ENCODE measurements around the gene BOC. TPM values are rescaled to one million over a fixed set of nuclear protein-coding genes. Genes with fewer than 3 reads are reported as not detected.
A peak's percentile ranks its signal among the peaks of the same experiment; 100 is the strongest.

The BOC gene
- total RNA-seq, 1 donor from 2014 or later = 130 TPM

DNA sequence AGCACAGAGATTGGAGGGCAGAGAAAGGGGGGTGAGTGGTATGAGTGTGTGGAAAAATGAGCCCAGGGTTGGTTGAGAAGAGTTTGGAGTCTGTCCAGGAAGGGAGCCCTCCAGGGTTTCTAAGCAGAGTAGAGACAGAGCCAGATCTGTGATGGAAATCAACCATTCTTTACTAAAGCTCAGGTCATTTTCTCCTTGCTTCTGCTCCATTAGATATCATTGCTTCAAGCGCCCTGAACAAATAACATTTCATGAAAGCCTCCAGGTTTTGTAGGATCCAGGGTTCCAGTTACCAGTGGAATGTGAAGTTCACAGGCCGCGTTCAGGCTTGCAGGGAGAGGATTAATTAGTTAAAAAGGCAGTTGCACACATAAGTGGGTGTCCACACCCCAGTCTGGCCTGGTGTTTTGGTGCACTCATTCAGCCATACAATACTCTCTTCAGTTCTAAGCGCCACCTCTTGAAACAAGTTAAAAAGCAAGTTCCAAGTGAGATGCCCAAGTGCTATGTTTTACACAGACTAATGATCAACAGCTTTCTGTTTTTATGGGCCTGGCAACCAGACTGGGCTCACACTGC is 16.4 kb upstream of the BOC start:
- H3K27ac Mint-ChIP-seq (ENCODE audit: unreplicated experiment) = no peak overlapping the region
- peaks cover 32% of the 10 kb centered on the region for H3K4me1 Mint-ChIP-seq
- peaks cover 5% of the 10 kb centered on the region for H3K36me3 Mint-ChIP-seq (ENCODE audit: low read depth)
- no peak overlapping the region for H3K4me3 Mint-ChIP-seq
- H3K9me3 Mint-ChIP-seq = peaks cover 7% of the 10 kb centered on the region
- no peaks in the 10 kb centered on the region for H3K27me3 Mint-ChIP-seq (ENCODE audit: low read depth)
- TF ChIP-seq, protein P1, sequence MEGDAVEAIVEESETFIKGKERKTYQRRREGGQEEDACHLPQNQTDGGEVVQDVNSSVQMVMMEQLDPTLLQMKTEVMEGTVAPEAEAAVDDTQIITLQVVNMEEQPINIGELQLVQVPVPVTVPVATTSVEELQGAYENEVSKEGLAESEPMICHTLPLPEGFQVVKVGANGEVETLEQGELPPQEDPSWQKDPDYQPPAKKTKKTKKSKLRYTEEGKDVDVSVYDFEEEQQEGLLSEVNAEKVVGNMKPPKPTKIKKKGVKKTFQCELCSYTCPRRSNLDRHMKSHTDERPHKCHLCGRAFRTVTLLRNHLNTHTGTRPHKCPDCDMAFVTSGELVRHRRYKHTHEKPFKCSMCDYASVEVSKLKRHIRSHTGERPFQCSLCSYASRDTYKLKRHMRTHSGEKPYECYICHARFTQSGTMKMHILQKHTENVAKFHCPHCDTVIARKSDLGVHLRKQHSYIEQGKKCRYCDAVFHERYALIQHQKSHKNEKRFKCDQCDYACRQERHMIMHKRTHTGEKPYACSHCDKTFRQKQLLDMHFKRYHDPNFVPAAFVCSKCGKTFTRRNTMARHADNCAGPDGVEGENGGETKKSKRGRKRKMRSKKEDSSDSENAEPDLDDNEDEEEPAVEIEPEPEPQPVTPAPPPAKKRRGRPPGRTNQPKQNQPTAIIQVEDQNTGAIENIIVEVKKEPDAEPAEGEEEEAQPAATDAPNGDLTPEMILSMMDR (conservative IDR thresholded peaks at IDR 0.05) = no peak
- no peak for DNase-seq (ENCODE audit: low read depth, low spot score)

DNA sequence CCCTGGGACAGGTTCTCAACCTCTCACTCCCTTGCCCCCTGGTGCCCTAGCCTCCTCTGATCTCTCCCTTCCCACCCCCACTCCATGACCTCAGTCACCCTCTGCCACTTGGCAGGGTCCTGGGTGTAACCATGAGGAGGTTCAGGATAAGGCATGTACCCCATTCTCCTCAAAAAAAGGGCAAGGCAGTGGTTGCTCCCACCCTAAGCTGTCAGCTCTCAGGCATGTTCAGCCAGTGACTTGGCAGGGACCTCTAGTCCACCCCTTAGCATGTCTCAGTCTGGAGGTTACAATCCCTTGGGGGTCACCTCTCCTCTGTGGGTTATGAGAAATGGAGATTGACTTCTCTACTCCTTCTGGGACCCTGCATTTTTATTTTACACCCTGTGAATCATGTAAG is 11.0 kb upstream of the BOC start:
- peaks cover 8% of the 10 kb centered on the region for H3K9me3 Mint-ChIP-seq
- H3K36me3 Mint-ChIP-seq (ENCODE audit: low read depth) = no peaks in the 10 kb centered on the region
- H3K27me3 Mint-ChIP-seq (ENCODE audit: low read depth) = no peaks in the 10 kb centered on the region
- DNase-seq (ENCODE audit: low read depth, low spot score) = no peak
- H3K4me1 Mint-ChIP-seq = no peaks in the 10 kb centered on the region
- no peak overlapping the region for H3K4me3 Mint-ChIP-seq
- no peak overlapping the region for H3K27ac Mint-ChIP-seq (ENCODE audit: unreplicated experiment)
- TF ChIP-seq, protein P1 (conservative IDR thresholded peaks at IDR 0.05) = no peak

DNA sequence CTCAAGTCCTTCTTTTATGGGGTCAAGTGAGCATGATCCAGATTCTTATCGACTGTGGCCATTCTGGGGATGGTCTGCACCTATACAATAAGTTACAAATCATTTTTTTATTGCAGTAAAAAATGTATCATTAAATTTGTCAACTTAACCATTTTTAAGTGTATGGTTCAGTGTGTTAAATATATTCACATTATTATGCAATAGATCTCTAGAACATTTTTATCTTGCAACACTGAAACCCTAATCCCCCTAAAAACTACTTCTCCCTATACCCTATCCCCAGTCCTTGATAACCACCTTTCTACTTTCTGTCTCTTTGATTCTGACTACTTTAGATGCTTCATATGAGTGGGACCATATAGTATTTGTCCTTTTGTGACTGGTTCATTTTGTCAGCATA is 10.4 kb upstream of the BOC start:
- TF ChIP-seq, protein P1 (conservative IDR thresholded peaks at IDR 0.05) = no peak
- H3K27ac Mint-ChIP-seq (ENCODE audit: unreplicated experiment) = no peak overlapping the region
- H3K9me3 Mint-ChIP-seq = peaks cover 8% of the 10 kb centered on the region
- H3K4me1 Mint-ChIP-seq = no peaks in the 10 kb centered on the region
- DNase-seq (ENCODE audit: low read depth, low spot score) = no peak
- H3K27me3 Mint-ChIP-seq (ENCODE audit: low read depth) = no peaks in the 10 kb centered on the region
- no peak overlapping the region for H3K4me3 Mint-ChIP-seq
- H3K36me3 Mint-ChIP-seq (ENCODE audit: low read depth) = no peaks in the 10 kb centered on the region

DNA sequence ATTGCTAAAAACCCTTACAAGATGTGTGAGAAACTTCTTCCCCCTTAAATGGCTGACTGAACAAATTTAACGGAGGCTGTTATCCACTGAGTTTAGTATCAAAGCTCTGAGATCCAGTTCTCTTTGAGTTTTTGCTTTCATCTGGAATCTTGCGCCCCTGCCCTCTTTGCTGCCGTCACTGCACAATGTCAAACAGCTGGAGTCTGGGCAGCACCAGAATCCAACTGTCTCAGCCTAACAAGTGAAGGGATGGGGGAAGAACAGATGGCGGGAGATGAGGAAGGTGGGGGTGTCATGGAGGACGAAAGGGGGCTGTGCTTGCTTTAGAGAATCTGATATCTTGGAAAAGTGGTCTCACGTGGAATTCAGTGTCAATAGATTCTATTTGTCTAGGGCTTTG is 7.0 kb upstream of the BOC start:
- H3K27me3 Mint-ChIP-seq (ENCODE audit: low read depth) = no peaks in the 10 kb centered on the region
- no peak overlapping the region for H3K4me3 Mint-ChIP-seq
- peaks cover 16% of the 10 kb centered on the region for H3K4me1 Mint-ChIP-seq
- H3K27ac Mint-ChIP-seq (ENCODE audit: unreplicated experiment) = no peak overlapping the region
- no peak for DNase-seq (ENCODE audit: low read depth, low spot score)
- peaks cover 4% of the 10 kb centered on the region for H3K9me3 Mint-ChIP-seq
- TF ChIP-seq, protein P1 (conservative IDR thresholded peaks at IDR 0.05) = no peak
- no peaks in the 10 kb centered on the region for H3K36me3 Mint-ChIP-seq (ENCODE audit: low read depth)

DNA sequence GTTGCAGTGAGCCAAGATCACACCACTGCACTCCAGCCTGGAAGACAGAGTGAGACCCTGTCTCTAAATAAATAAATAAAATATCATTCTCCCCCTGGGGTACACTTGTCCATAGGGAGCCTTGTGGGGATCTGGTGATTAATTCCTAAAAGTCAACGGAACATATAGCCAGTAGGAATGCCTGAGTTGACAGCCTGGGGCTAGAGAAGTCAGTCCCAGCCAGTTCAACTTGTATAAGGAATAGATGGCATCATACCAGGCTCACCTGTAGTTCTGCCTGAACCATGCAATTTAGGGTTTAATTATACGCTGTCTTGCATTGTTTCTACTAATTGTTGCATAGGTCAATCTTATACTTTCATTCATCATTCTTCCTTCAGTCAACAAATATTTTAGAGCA is 5.9 kb upstream of the BOC start:
- Mint-ChIP-seq H3K4me3 (peak overlapping the region; percentile 49), H3K36me3 (ENCODE audit: low read depth) (no peaks in the 10 kb centered on the region), H3K4me1 (peaks cover 25% of the 10 kb centered on the region), H3K9me3 (peaks cover 4% of the 10 kb centered on the region), H3K27me3 (ENCODE audit: low read depth) (peaks cover 2% of the 10 kb centered on the region), H3K27ac (ENCODE audit: unreplicated experiment) (no peak overlapping the region)
- TF ChIP-seq, protein P1 (conservative IDR thresholded peaks at IDR 0.05) = no peak
- no peak for DNase-seq (ENCODE audit: low read depth, low spot score)

Data from neural crest cell (in vitro differentiated cells).